GM21717 (cell line): ENCODE results near the gene AHRR.

Experiments used
- ATAC-seq: cut with Tn5 transposase; IDR thresholded peaks from one replicate; pipeline ENCODE4 v1.9.1; 2021; ENCODE audit warnings: mild to moderate bottlenecking, moderate library complexity; ENCODE audit not compliant: unreplicated experiment

Gene AHRR

DNA sequence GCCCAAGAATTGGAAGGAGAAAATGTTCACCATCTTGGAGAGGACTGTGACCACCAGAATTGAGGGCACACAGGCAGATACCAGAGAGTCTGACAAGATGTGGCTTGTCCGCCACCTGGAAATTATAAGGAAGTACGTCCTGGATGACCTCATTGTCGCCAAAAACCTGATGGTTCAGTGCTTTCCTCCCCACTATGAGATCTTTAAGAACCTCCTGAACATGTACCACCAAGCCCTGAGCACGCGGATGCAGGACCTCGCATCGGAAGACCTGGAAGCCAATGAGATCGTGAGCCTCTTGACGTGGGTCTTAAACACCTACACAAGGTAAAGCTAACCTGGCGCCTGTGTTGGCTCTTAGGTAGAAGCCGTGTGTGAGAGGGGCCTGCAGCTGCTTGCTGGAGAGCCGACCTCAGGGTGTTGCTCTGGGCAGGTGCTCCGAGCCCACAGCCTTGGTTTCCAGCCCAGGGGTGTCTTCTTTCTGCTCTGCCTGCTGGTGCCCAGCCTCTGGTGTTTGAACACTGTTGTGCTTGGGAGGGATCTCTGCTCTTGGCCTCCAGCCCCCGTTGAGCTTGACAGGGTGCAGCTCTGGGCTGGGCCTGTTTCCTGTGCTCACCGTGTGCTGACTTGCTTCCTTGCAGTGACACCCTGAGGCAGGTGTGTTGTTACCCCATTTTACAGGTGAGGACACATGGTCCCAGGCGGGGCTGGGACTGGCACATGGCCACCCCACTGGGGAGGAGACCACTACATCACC, 132.4 kb downstream of the AHRR start:
- ATAC-seq = no peak

DNA sequence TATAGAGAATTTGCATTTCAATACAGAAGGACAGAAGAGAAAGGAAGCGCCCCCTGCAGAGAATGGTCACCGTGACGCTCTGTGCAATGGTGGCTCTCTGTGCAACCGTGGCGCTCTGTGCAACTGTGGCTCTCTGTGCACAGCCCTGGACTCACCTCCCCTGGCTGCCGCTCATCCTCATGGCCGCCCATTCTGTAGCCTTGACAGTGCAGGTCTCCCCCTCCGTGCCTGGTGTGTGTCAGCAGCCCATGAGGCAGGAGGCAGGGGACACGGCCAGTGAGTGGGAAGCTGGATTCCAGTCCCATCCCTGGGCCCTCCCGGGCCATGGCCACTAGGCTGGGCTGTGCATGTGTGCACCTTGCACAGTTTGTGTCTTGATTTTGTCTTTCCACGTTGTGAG, 133.4 kb downstream of the AHRR start:
- no peak for ATAC-seq

DNA sequence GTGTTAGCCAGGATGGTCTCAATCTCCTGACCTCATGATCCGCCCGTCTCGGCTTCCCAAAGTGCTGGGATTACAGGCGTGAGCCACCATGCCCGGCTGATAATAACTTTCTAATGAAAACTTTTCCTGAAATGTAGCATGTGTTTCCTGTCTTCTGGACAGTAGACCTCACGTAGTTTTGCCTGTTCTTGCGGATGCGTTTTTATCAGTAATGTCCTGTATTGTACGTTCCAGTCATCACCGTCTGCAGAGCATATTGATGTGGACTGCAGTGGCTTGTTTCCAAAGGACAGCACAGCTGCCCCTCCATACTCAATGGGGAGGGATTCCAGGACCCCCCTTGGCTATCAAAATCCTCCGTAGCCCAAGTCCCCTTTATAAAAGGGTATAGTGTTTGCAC, 134.3 kb downstream of the AHRR start:
- ATAC-seq = no peak

DNA sequence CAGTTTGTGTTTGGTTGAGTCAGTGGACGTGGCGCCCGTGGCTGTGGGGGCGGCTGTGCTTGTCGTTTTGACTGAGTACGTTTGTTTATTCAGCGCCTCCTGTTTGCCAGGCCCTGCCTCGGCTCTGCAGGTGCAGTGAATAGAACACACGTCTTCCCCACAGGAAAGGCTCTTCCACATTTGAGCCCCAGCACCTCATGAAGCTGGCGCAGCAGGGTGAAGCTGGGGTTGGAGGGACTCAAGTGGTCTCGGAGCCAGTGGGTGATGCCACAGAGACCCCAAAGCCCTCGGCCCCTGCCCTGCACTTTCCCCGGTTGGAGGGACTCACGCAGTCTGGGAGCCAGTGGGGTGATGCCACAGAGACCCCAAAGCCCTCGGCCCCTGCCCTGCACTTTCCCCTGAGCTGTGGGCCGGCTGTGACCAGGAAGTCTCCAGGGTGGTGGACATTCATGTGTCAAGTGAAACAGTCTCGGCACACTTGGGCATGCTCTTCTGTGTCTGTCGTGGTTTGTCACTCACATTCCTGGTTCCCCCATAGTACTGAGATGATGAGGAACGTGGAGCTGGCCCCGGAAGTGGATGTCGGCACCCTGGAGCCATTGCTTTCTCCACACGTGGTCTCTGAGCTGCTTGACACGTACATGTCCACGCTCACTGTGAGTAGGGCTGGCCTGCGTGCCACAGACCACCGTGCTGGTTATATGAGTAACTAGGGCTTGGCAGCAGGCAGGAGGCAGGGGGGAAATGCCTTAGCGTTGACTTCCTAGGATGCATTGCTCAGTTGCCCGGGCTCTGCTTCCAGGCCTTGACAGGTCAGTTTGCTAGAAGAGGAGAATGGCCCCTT, 135.1 kb downstream of the AHRR start:
- no peak for ATAC-seq

DNA sequence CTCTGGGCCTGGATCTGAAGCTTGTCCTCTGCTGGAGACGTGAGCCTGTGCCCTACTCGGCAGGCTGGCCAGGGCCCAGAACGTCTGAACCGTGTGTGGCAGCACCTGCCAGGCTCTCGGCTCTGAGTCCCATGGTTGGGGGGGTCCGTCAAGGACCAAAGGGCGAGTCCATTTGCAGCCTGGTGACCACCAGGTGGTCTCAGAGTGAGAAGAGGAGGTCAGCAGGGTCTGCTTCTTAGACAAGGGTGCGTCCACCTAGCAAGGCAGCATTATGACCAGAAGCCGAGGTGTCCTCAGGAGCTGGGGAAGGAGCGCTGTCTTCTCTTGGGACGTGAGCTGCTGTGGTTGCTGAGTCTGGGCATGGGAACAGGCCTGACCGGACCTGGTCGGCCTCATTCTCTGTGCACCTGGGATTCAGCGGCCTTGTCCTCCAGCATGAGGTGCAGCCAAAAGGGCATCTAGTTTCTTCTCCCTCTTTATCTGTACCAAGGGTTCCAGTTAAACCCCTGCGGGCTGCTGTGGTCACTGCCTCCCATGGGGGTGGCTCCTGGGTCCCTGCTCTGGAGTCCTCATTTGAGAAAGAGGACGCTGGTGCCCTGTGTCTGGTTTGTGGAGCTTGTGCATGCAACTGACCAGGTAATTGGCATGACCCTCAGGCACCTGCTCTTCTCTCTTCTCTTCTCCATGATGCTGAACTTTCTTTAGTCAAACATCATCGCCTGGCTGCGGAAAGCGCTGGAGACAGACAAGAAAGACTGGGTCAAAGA, 135.9 kb downstream of the AHRR start:
- no peak for ATAC-seq

DNA sequence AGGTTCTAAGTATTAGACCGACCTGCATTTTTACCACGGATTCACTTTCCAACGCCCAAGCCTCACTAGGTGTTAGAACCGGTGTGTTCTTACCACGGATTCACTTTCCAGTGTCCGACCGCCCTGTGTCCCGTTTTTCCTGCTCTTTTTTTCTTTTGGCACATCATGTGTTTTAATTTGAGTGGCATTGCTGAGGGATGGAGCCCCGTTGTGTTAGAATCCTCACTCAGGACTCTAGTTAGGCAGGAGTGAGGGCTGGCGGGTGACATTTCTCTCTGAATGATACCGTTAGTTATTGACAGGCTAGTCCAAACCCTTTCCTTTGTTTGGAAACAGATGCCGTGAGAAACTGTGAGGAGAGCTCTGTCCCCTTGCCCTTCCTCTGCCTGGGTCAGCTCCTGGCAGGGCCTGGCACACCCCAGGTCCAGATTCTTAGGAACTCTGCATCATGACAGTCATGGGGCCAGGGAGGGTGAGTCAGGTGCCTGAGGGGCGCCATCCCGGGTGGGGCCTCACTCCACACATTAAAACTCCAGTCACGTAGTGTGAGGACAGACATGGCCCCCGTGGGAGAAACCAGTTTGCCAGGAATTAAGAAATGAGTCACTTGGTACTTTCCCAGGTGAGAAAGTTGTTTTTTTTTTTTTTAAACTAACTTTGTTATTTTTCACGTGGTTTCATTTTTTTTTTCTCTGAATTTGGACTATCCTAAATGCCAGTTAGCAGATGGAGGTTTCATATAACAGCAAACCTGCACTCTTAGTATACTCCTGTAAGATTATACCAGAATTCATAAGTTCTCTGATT, 137.2 kb downstream of the AHRR start:
- peak; percentile 51 for ATAC-seq

DNA sequence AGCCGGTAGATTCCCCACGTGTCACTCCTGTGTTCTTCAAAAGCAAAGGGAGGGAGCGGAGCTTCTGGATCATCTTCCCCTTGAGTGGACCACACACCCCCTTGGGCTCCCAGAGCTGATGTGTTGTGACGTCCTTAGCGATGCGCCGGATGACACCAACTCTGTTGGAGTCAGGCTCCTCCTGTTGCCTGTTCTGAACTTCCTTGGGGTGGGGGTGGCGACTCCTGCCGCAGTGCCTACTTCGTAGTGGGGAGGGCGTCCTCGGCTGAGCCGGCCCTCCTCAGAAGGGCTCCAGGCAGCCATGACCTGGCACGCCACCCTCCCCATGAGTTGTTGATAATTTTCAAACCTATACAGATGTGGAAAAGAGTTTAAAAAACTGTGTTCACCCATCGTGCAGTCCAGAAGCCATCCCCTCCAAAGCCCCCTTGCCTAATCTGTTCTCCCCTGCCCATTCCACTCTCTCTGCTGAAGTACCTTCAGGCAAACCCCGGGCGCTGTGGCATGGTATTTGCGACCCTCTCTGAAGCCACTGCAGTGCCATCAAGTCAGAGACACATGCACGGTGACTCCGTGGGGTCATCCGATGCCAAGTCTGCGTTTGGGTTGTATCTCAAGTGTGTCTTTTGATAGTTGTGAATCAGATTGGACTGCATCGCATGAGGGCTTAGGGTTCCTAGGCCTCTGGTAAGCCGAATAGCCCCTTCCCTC, 138.2 kb downstream of the AHRR start:
- ATAC-seq = no peak

DNA sequence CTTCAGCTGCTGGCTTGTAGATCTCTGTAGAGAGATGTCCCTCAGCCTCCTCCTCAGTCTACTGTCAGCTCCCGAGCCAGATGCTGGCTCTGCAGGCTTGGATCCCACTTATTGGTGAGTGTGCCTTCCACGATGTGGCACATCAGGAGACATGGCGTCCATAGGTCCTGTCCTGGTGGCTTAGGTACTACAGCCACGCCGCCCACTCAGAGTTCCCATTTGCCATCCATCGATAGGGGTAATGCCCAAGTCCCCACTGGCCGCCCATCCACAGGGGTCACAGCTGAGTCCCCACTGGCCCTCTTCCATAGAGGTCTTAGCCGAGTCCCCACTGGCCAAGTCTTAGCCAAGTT, 138.7 kb downstream of the AHRR start:
- no peak for ATAC-seq

DNA sequence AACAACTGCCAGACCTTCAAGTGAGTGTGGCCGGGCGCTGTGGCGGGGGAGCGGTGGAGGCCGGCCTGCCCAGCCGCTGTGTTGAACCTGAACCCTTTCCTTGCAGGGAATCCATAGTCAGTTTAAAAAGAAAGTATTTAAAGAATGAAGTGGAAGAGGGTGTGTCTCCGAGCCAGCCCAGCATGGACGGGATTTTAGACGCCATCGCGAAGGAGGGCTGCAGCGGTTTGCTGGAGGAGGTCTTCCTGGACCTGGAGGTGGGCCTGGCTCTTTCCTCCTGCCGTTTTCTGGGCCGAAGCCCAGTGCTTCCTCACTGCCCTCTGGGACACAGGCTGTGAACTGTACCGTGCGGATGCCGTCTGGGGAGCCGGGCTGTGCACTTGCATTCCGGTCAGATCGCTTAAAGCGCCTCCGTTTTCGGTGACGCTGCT, 140.6 kb downstream of the AHRR start:
- ATAC-seq = no peak

DNA sequence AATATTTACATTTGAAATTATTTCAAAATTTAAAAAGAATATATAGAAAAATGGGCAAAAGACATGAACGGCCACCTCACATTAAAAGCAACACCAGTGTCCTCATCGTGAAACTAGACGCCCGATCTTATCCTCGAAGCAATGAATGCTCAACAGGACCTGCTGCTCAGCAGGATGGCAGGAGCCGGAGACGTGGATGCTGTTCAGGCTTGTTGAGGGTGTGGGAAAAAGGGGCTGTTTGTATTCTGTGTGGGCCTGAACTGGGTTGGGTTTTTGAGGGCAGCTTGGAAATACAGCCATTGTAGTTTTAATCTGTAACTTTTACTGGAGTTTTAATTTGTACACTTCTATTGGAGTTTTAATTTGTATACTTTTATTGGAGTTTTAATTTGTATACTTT, 141.8 kb downstream of the AHRR start:
- ATAC-seq = no peak

DNA sequence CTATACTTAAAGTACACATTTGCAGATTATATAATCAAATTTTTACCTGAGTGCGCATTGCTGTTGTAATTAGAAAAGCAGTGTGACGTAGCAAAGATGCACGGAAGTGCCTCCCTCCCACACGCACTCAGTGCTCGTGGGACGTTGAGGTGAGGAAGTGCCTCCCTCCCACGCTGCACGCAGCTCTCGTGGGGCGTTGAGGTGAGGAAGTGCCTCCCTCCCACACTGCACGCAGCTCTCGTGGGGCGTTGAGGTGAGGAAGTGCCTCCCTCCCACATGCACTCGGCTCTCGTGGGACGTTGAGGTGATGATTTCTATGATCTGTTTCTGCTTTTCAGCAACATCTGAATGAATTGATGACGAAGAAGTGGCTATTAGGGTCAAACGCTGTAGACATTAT, 142.4 kb downstream of the AHRR start:
- ATAC-seq = no peak

DNA sequence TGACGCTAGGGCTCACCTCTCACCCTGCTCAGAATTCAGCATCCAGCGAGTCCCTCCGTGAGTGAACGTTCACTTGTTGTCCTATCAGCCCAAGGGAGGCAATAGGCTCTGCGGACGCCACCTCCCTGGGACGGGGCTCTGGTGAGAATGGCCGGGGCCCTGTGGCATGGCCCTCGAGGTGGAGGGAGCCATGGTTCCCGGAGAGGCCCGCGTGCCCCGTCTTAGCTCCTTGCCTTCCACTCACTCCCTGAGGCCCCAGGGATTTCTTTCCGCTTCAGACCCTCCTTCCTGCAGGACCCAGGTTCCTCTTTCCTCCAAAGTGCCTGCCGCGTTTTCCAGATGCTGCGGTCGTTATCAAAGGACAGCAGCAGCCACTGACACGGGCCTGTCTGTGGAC, 142.9 kb downstream of the AHRR start:
- ATAC-seq = no peak

DNA sequence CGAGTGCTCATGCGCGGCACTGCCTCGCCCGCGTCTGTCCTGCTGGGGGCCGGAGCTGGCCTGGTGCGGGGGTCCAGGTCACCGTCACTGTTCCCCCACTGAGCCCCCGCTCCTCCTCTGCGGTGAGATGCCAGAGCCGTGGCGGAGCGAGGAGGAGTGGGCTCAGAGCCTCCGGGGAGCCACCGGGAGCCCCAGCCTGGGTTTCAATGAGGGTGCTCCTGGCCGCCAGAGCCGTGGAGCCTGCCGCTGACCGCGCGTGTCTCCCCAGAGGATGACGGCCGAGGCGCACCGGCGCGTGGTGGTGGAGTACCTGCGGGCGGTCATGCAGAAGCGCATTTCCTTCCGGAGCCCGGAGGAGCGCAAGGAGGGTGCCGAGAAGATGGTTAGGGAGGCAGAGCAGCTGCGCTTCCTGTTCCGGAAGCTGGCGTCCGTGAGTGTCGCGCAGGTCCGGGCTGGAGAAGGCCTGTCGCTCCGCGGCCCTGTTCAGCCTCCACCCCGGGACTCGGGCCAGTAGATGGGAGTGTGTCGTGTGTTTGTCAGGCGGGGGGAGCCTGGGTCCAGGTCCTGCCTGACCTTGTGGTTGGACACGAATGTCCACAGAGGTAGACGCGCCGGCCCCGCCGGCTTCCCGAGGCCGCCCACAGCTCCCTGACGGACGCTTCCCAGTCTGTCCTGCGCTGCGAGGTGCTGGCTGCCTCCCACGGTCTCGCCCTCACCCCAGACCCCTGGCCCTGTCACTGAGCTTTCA, 143.5 kb downstream of the AHRR start:
- ATAC-seq = no peak

DNA sequence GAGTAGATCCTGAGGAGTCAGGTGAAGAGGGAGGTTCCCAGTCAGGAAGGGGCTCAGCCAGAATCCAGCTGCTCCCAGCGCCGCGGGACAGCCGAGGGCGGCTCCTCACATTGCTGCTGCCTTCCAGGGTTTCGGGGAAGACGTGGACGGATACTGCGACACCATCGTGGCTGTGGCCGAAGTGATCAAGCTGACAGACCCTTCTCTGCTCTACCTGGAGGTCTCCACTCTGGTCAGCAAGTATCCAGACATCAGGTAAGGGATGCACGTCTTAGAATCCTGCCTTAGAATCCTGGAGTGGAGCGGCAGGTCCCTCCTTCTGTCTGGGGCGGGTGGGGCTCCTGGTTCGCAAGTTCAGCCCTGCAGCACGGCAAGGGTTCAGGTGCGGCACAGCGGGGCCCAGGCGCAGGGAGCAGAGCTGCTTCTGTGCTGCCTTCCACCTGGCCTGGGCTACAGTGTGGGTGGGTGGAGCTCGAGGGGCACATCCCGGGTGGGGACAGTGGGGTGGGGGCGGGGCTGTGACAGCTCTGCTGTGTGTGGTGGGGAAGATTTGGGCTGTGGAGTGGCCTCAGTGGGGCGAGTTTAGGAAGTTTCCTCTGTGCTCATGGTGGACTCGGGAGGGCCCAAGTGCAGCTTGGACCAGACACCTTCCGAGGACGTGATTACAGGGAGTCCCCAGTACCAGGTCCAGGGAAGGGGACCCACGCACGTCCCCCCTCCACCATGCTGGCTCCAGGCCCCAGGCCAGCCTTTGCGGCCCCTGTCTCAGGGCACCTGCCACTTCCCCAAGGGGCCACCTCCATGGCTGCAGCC, 144.3 kb downstream of the AHRR start:
- ATAC-seq = no peak

DNA sequence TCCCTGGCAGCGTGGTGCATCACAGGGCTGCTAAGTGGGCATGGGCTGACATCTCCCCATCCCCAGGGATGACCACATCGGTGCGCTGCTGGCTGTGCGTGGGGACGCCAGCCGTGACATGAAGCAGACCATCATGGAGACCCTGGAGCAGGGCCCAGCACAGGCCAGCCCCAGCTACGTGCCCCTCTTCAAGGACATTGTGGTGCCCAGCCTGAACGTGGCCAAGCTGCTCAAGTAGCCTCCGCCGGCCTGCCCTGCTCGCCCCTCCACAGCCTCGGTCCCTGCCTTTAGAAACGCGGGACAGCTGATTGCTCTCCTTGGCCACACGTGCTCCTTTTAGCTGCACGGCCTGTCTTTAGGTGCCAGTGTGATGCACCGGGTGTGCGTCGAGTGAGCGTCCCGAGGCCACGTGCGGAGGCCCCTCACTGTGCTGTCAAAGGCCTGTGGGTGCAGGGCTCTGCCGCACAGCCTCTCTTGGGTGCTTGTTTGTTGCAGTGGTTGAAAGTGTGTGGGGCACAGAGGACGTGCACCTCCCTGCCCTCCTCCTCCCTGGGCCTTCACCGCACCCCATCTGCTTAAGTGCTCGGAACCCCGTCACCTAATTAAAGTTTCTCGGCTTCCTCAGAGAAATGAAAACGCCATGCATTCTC, 145.3 kb downstream of the AHRR start:
- no peak for ATAC-seq

DNA sequence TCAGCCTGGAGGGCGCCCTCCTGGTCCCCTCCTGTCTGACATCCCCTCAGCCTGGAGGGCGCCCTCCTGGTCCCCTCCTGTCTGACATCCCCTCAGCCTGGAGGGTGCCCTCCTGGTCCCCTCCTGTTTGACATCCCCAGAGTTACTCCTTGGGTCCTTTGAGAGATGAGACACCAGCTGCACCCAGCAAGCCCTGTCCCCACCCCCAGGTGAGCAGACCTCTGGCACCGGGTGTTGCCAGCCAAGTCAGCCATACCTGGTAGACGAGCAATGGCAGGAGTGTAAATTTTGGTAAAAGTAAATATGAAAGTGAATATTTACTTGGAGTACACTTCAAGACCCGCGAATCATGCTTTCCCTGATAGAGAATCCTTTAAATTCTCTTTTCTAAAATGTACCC, 146.9 kb downstream of the AHRR start:
- ATAC-seq = no peak

DNA sequence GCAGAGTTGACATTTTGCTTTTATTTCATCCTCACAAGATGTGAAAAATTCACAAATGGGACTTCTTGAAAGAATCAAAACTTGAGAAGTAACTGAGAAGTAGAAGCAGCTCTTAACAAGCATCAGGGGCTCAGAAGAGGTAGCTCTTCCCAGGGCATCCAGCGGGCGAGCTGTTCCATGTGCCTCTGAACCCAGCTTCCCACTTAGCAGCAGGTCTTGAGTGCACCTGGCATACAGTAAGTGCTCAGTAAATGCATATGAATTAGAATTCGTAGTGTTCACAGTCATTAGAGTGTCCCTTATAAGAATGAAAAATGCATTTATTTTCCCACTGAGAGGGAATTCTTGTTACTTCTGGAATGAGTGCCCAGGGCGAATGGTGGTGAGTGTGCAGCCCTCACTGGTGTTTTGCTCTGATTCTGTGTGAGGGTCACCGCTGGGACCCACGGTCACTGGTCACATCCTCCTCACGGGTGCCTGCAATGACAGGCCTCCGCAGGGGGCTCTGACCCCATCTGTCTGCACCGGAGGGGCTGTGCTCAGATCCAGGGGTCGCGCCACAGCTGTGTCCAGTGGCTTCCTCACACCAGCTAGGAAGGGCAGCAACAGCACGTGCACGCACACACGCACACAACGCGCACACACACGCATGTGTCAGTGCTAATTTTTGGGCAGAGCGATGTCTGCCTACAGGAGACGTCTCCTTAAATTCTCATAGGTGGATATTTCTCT, 148.4 kb downstream of the AHRR start:
- no peak for ATAC-seq
